Ishikawa (cell line): Measurements from ENCODE around the gene RASD1.

ENCODE experiments used
- CEBPB ChIP-seq: IDR thresholded peaks from 2 replicates; pipeline ENCODE4 v1.6.1; 2012
- CREB1 ChIP-seq: IDR thresholded peaks from 2 replicates; pipeline ENCODE4 v1.6.1; 2012; ENCODE audit warnings: low read depth
- EP300 ChIP-seq: IDR thresholded peaks from 2 replicates; pipeline ENCODE4 v1.6.1; 2012; ENCODE audit warnings: borderline replicate concordance
- FOXM1 ChIP-seq: IDR thresholded peaks from 2 replicates; pipeline ENCODE4 v1.6.1; 2012; ENCODE audit warnings: low read depth, borderline replicate concordance
- NFIC ChIP-seq: IDR thresholded peaks from 2 replicates; pipeline ENCODE4 v1.6.1; 2012
- RAD21 ChIP-seq: IDR thresholded peaks from 2 replicates; pipeline ENCODE4 v1.6.1; 2012; ENCODE audit warnings: low read depth
- TAF1 ChIP-seq: IDR thresholded peaks from 2 replicates; pipeline ENCODE4 v1.6.1; 2012; ENCODE audit warnings: low read depth, mild to moderate bottlenecking
- TCF12 ChIP-seq: IDR thresholded peaks from 2 replicates; pipeline ENCODE4 v1.6.1; 2012; ENCODE audit warnings: low read depth

DNA sequence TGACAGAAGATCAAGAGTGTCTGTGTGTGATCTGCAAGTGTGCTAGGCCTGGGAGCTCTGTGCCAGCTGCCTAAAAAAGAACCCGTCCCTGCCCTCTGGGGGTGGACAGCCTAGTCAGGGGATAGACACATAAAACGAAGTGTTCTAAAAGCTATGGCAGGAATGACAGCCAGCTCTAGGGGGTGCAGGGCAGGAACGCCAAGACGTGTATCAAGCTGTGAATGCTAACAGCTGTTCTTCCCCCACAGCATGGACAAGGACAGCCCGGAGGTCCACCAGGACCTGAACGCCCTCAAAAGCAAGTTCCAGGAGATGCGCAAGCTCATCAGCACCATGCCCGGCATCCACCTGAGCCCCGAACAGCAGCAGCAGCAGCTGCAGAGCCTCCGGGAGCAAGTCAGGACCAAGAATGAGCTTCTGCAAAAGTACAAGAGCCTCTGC, 5.1 kb downstream of the RASD1 start:
- TF ChIP-seq CEBPB (no peak), EP300 (no peak), FOXM1 (no peak), RAD21 (no peak), TAF1 (no peak), NFIC (no peak), CREB1 (no peak), TCF12 (no peak)
